Mucosa of stomach (tissue), 1 donor: Measurements from ENCODE around the gene IMPDH1.

Experiments
- H3K27me3 ChIP-seq: one replicate; pipeline ENCODE4 v1.7.0; 2013; ENCODE audit warnings: mild to moderate bottlenecking, low read length; ENCODE audit not compliant: control insufficient read depth, insufficient read depth
- H3K36me3 ChIP-seq: one replicate; pipeline ENCODE4 v1.7.0; 2013; ENCODE audit warnings: low read length; ENCODE audit not compliant: control insufficient read depth, insufficient read depth
- H3K4me1 ChIP-seq: one replicate; pipeline ENCODE4 v1.7.0; 2013; ENCODE audit warnings: mild to moderate bottlenecking, low read length; ENCODE audit not compliant: control insufficient read depth, insufficient read depth
- H3K4me3 ChIP-seq: one replicate; pipeline ENCODE4 v1.7.0; 2013; ENCODE audit warnings: low read length
- H3K9ac ChIP-seq: one replicate; pipeline ENCODE4 v1.7.0; 2013; ENCODE audit warnings: mild to moderate bottlenecking, low read length, moderate library complexity
- H3K9me3 ChIP-seq: one replicate; pipeline ENCODE4 v1.7.0; 2013; ENCODE audit warnings: mild to moderate bottlenecking, low read length, moderate library complexity; ENCODE audit not compliant: control insufficient read depth
- donor health status: Pancreatic carcinoma.

The IMPDH1 gene

DNA sequence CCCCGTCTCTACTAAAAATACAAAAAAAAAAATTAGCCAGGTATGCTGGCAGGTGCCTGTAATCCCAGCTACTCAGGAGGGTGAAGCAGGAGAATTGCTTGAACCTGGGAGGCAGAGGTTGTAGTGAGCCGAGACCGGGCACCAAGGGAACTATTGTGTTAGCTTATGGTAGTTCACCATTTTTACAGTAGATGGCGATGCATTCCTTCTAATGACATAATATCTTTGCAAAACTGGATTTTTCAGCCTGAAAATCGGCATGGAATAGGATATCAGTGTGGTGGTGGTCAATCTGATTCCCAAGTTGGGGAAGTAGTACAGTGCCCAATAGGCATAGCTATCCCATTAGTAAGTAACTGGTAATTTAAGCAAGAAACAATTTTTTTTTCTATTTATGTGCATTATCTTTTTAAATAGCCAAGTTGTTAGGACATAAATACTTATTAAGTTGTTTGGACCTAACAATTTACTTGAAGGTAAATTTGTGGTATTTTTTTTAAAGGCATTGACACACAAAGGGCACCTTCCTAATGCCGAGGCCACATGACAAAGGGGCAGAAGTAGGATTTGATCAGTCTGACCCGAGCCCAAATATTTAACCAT is 17.6 kb upstream of the IMPDH1 start:
- H3K27me3 ChIP-seq, result no peaks in the 10 kb centered on the region
- no peak overlapping the region for H3K4me3 ChIP-seq
- no peak overlapping the region for H3K9ac ChIP-seq
- H3K9me3 ChIP-seq, result no peaks in the 10 kb centered on the region
- peaks cover 10% of the 10 kb centered on the region for H3K4me1 ChIP-seq
- H3K36me3 ChIP-seq, result no peaks in the 10 kb centered on the region

DNA sequence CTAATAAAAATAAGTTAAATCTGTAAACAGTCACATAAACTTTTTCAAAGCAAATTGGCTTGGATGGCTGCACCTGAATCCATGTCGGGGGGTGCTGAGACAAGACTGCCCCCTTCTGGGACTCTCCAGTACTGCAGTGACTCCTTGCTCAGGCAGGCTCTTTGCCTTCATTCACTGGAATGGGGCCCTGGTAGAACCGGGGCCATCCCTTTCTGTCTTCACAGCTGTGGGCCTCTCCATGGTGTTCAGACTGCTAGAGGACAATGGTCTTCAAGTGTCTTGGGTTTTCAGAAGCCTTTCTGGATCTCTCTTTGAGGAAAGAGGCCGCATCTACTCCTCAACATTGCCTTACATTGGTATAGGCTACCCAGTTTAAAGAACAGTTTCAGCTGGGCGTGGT is 16.1 kb upstream of the IMPDH1 start:
- Histone ChIP-seq H3K4me1 (peaks cover 4% of the 10 kb centered on the region), H3K4me3 (no peak overlapping the region), H3K36me3 (no peaks in the 10 kb centered on the region), H3K9ac (no peak overlapping the region), H3K27me3 (no peaks in the 10 kb centered on the region), H3K9me3 (no peaks in the 10 kb centered on the region)

DNA sequence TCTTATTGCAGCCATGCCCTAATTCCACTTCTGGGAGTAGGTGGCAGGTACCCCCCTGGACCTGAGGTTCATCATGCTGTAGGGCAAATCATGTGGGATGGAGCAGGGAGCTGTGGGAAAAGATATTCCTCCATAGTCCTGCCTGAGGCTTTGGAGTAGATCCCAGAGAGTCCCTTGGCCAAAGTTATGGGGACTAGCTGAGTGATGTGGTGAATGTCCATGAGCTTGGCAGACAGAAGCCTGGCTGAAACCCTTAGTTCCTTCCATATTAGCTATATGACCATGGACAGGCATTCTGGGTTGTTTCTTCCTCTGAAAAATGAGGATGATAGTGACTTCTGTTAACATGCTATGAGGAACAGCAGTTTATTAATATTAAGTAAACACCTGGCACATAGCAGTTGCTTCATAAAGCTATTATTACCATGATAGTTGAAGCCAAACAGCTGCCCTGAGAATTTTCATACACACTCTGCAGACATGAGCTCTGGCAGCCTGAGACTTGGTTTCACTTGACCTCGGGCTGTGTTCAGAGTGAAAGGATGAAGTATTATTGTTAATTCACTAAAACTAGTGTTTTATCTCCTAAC is 15.0 kb upstream of the IMPDH1 start:
- H3K4me3 ChIP-seq, result no peak overlapping the region
- no peaks in the 10 kb centered on the region for H3K36me3 ChIP-seq
- no peaks in the 10 kb centered on the region for H3K27me3 ChIP-seq
- H3K9ac ChIP-seq, result no peak overlapping the region
- H3K4me1 ChIP-seq, result no peaks in the 10 kb centered on the region
- H3K9me3 ChIP-seq, result no peaks in the 10 kb centered on the region

DNA sequence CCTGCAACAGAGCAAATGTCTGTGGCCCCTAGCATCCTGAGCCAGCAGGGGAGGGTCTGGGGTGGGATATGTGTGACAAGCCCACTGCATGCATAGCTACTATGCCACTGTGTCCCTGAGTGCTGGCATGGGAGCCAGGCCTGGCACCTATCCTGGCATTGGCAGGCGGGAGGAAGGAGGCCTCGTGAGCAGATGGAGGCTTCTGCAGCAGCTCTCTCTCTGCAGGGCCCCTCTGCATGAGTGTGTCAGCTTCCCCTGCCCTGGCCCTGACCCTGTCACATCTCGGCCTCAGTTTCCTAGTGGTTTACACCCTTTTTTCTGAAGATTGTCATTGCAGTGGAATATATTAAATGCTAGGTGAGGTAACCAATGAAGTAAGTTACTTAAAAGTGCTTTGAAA is 13.1 kb upstream of the IMPDH1 start:
- Histone ChIP-seq H3K4me3 (no peak overlapping the region), H3K36me3 (no peaks in the 10 kb centered on the region), H3K9ac (no peak overlapping the region)

DNA sequence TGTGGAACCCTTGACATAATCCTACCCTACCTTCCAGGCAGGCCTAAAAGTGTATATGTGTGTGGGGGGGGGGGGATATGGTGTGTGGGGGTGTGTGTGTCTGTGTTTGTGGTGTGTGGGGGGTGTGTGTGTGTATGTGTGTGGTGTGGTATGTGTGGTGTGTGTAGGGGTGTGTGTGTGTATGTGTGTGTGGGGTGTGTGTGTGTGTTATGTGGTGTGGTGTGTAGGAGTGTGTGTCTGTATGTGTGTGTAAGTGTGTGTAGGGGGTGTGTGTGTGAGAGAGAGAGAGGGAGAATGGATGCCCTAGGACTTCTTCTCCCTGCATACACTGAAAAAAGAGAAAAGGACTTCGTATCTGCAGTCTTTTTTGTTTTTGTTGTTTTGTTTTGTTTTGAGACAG is 12.3 kb upstream of the IMPDH1 start:
- H3K4me1 ChIP-seq, result no peaks in the 10 kb centered on the region
- H3K36me3 ChIP-seq, result no peaks in the 10 kb centered on the region
- no peaks in the 10 kb centered on the region for H3K27me3 ChIP-seq
- H3K9ac ChIP-seq, result no peak overlapping the region
- no peaks in the 10 kb centered on the region for H3K9me3 ChIP-seq
- no peak overlapping the region for H3K4me3 ChIP-seq

More for the DNA sequence above, 13.1 kb upstream of the IMPDH1 start:
- Histone ChIP-seq H3K9me3 (no peaks in the 10 kb centered on the region), H3K4me1 (no peaks in the 10 kb centered on the region), H3K27me3 (no peaks in the 10 kb centered on the region)

DNA sequence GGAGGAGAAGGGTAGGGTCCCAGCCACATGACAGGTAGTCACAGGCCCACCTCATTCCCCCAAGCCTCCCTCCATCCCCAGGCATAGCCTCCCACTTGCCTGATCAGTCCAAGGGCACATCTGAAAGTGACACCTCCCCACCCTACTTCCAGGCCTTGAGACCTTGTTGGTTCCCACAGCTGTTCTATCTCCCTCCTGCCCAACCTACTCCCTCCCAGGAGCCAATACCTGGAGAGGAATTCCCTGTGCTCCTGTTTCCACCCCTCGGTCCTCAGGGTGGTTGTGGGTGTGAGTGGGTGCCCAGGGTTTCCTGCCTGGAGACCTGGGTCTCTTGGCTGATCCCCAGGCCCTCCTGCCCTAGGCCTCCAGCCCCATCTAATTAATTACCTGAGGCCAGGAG is 11.6 kb upstream of the IMPDH1 start:
- Histone ChIP-seq H3K9me3 (no peaks in the 10 kb centered on the region), H3K4me1 (no peaks in the 10 kb centered on the region), H3K9ac (no peak overlapping the region), H3K27me3 (no peaks in the 10 kb centered on the region), H3K4me3 (no peak overlapping the region), H3K36me3 (no peaks in the 10 kb centered on the region)

DNA sequence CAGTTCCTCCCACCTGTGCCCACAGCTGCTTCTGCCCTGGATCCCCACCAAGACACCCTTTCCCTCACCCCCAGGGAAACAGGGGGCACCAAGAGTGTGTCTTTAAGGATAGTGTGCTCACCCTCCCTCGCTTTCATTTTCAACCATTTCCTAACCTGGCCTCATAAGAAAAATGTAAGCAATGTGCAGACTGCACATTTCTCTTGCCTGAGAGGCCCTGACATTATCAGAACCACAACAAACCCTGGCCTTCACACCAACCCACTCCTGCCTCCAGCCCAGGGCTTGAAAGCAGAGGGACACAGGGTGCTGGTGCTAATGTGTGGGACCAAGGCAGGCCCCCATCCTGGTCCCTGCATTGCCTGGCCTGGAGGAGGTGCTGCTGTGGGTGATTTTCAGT is 11.0 kb upstream of the IMPDH1 start:
- no peaks in the 10 kb centered on the region for H3K36me3 ChIP-seq
- H3K9me3 ChIP-seq, result no peaks in the 10 kb centered on the region
- H3K4me1 ChIP-seq, result no peaks in the 10 kb centered on the region
- no peaks in the 10 kb centered on the region for H3K27me3 ChIP-seq
- no peak overlapping the region for H3K4me3 ChIP-seq
- H3K9ac ChIP-seq, result no peak overlapping the region

DNA sequence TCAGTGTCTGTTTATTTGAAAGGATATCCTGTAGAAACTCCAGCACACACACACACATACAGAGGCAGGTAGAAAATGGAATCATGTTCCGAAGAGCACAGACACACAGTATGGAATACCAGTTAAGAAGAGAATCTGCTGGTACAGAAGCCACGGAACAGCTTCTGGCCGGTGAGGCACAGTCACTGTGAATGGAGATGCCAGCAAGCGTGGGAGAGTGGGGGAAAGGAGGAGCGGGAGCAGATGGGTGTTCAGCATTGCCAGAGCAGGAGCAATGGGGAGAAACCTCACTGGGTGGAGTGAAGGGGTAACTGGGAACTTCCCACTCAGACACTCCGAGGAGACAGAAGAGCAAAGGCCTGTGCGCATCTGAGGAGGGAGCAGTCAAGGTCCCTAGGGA is 9.5 kb upstream of the IMPDH1 start:
- no peaks in the 10 kb centered on the region for H3K9me3 ChIP-seq
- H3K4me1 ChIP-seq, result no peaks in the 10 kb centered on the region
- no peaks in the 10 kb centered on the region for H3K27me3 ChIP-seq
- no peaks in the 10 kb centered on the region for H3K36me3 ChIP-seq
- H3K4me3 ChIP-seq, result no peak overlapping the region
- no peak overlapping the region for H3K9ac ChIP-seq

DNA sequence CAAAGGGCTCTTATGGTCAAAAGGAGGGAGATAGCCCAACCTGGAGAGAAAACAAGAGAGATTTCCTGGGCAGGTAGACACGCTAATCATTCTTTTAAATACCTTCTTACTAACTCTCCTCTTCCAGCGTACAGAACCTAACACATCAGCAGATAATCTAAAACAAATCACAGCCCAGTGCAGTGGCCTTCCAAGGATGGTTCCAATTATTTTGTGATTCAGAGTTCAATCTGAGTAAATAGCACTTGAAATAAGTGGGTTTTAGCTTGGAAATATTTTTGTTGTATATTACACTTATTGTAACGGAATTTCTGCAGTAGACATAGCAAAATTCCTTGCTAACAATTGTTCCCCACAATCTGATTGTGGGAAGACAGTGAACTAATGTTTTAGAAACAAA is 7.3 kb upstream of the IMPDH1 start:
- Histone ChIP-seq H3K36me3 (no peaks in the 10 kb centered on the region), H3K4me1 (no peaks in the 10 kb centered on the region), H3K9ac (no peak overlapping the region), H3K9me3 (no peaks in the 10 kb centered on the region), H3K27me3 (no peaks in the 10 kb centered on the region), H3K4me3 (no peak overlapping the region)

DNA sequence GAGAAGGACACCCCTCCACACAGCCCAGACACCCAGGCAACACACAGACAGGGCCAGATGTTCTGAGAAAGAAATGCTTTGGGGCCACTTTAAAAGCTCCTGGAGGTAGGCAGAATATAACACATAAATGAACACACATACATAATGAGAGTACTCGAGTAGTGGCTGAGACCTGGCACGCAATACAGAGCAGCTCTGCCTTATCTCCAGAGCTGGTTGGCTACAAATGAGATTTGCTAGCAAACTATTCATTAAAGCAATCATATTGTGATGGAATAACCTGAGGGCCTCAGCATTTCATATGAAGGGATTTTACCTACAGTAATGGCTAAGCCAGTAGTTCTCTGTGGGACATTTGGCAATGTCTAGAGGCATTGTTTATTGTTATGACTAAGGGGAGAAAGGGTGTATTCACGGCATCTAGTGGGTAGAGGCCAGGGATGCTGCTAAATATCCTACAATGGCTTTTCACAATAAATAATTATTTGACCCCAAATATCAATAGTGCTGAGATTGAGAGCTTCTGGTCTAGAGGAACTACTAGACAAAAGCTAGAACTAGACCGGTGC is 5.5 kb upstream of the IMPDH1 start:
- Histone ChIP-seq H3K9me3 (no peaks in the 10 kb centered on the region), H3K9ac (no peak overlapping the region), H3K4me3 (no peak overlapping the region), H3K27me3 (no peaks in the 10 kb centered on the region), H3K4me1 (no peaks in the 10 kb centered on the region), H3K36me3 (no peaks in the 10 kb centered on the region)

DNA sequence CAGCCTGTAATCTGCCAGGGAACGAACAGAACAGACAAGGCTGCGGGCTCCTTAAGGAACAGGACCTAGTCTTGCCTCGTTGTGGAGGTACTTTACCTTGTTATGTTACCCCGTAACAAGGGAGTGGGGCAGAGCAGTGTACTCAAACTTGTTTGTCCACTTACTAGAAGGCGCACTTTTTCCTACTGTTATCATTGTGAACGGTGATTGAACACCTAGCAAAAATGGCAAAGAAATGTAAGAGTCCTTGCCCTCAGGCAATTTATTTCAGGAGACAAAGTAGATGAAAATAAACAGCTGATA is 620 bp upstream of the IMPDH1 start:
- peaks cover 31% of the 10 kb centered on the region for H3K4me1 ChIP-seq
- H3K36me3 ChIP-seq, result no peaks in the 10 kb centered on the region
- H3K4me3 ChIP-seq, result peak overlapping the region; percentile 74
- no peaks in the 10 kb centered on the region for H3K9me3 ChIP-seq
- H3K9ac ChIP-seq, result peak overlapping the region; percentile 88
- peaks cover 7% of the 10 kb centered on the region for H3K27me3 ChIP-seq

DNA sequence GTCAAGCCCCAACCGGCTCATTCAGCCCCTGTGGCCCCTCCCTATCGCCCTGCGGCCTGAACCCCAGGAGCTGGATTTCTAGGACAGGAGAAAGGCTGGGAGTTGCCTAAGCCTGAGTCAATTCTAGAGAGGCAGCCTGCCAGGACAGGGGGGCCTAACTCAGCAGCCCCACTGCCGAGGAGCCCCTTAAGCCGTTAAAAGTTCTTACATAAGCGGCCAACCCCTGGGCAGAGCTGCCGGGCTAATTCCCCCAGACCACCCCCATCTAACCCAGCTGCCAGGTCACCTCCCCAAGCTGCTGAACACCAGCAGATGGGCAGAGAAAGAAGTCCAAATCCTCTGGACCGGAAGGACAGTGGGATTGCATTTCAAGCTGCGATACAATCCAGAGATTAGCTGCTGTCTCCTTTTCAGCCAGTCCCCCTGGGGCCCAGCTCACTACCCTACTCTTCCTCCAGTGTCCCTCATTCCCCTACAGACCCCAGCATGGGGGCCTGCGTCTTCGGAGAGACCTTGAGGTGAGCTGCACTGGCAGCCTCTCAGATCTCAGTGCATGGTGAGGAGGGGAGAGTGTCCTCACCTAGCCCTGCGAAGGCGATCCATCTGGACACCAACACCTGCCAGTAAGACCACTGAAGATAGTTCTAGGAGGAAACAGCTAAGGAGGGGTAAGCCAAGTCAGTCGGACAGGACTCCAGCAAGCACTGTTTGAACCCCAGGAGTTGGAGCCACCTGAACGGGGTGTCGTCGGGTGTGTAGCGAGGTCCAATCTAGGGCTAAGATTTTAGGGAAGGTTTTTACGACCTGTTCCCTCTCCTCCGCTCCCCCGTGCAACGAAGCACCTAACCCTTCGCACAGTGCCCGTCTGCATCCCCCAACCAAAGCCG is 830 bp downstream of the IMPDH1 start:
- H3K4me1 ChIP-seq, result peaks cover 44% of the 10 kb centered on the region
- H3K4me3 ChIP-seq, result peak overlapping the region; percentile 20
- H3K9me3 ChIP-seq, result no peaks in the 10 kb centered on the region
- H3K27me3 ChIP-seq, result peaks cover 7% of the 10 kb centered on the region
- H3K36me3 ChIP-seq, result no peaks in the 10 kb centered on the region
- H3K9ac ChIP-seq, result peak overlapping the region; percentile 88
